H1 (cell line): ENCODE data around the gene EVX2. TPM values are rescaled to one million over a fixed set of nuclear protein-coding genes. Genes with fewer than 3 reads are reported as not detected.

Source experiments
- CTCF ChIA-PET: fragments of 300-600 bp; sonication (Branson Sonifier 250); formaldehyde crosslinking; loops from one replicate; lab custom pipeline; 2021; ENCODE audit not compliant: partially characterized antibody; lab: Charles Lee
- POLR2A ChIA-PET: fragments of 300-600 bp; sonication (Branson Sonifier 250); formaldehyde crosslinking; loops from one replicate; lab custom pipeline; 2021; ENCODE audit warnings: inconsistent platforms; ENCODE audit not compliant: partially characterized antibody; lab: Charles Lee
- DNase-seq, 2 experiments: peaks; one replicate each; pipeline versions ENCODE4 v3.0.0 to v3.0.0-alpha.2; 2010 to 2022; ENCODE audit warnings: low spot score in 2 of 2, low read depth in 1 of 2, mixed read lengths in 1 of 2
- FAIRE-seq: peaks from 2 replicates; lab custom pipeline; 2011; peaks lifted over from hg19 to GRCh38; lab: Jason Lieb, UNC
- H2AFZ ChIP-seq: 2 replicates; pipeline ENCODE4 v1.8.1; 2012; ENCODE audit warnings: low read length, inconsistent platforms
- H2AK5ac ChIP-seq: 2 replicates; pipeline ENCODE4 v1.6.1; 2013; ENCODE audit warnings: low read depth, low read length
- H2BK120ac ChIP-seq: replicated peaks from 2 replicates; pipeline ENCODE3; 2013; ENCODE audit warnings: low read depth, low read length, inconsistent platforms
- H2BK12ac ChIP-seq: 2 replicates; pipeline ENCODE4 v1.6.1; 2013; ENCODE audit warnings: low read depth, low read length
- H2BK15ac ChIP-seq: 2 replicates; pipeline ENCODE4 v1.6.1; 2013; ENCODE audit warnings: low read length
- H2BK20ac ChIP-seq: 2 replicates; pipeline ENCODE4 v1.6.1; 2013; ENCODE audit warnings: low read length
- H2BK5ac ChIP-seq: 2 replicates; pipeline ENCODE4 v1.6.1; 2013; ENCODE audit warnings: low read depth, low read length
- H3K14ac ChIP-seq: 2 replicates; pipeline ENCODE4 v1.6.1; 2013; ENCODE audit warnings: inconsistent platforms; ENCODE audit not compliant: insufficient read length
- H3K18ac ChIP-seq: 2 replicates; pipeline ENCODE4 v1.6.1; 2013; ENCODE audit warnings: low read length; ENCODE audit errors: extremely low read depth
- H3K23ac ChIP-seq: 2 replicates; pipeline ENCODE4 v1.6.1; 2013; ENCODE audit warnings: inconsistent platforms; ENCODE audit not compliant: insufficient read length
- H3K23me2 ChIP-seq: 2 replicates; pipeline ENCODE4 v1.6.1; 2013; ENCODE audit warnings: low read depth, low read length
- H3K27ac ChIP-seq: 2 replicates; pipeline ENCODE4 v1.6.1; 2011; ENCODE audit warnings: low read depth, low read length, inconsistent platforms
- H3K27me3 ChIP-seq, 4 experiments: replicated peaks in 1 of 4; 1 replicate in 1 of 4; 2 replicates in 3 of 4; pipeline versions ENCODE4 v1.6.1 to v1.8.1; 2011 to 2013; ENCODE audit warnings: low read length in 3 of 4, mild to moderate bottlenecking in 3 of 4, inconsistent platforms in 2 of 4, mixed read lengths in 2 of 4, moderate library complexity in 1 of 4; ENCODE audit not compliant: control insufficient read depth in 3 of 4, insufficient read depth in 3 of 4; ENCODE audit errors: extremely low read depth in 1 of 4
- H3K36me3 ChIP-seq, 4 experiments: 2 replicates each; pipeline versions ENCODE4 v1.6.1 to v1.8.1; 2011 to 2013; ENCODE audit warnings: mild to moderate bottlenecking in 4 of 4, low read length in 3 of 4, moderate library complexity in 2 of 4, control low read depth in 1 of 4, inconsistent platforms in 1 of 4; ENCODE audit not compliant: insufficient read depth in 4 of 4, control insufficient read depth in 2 of 4
- H3K4ac ChIP-seq: replicated peaks from 2 replicates; pipeline ENCODE3; 2013; ENCODE audit warnings: low read length, low read depth, mixed read lengths, inconsistent platforms; ENCODE audit not compliant: insufficient read length
- H3K4me1 ChIP-seq, 4 experiments: replicated peaks in 1 of 4; 1 replicate in 1 of 4; 2 replicates in 3 of 4; pipeline versions ENCODE4 v1.6.1 to v1.8.1; 2011 to 2013; ENCODE audit warnings: low read length in 3 of 4, inconsistent platforms in 2 of 4, mixed read lengths in 1 of 4; ENCODE audit not compliant: insufficient read depth in 4 of 4, control insufficient read depth in 3 of 4
- H3K4me2 ChIP-seq, 2 experiments: 2 replicates each; pipeline versions ENCODE4 v1.6.1 to v1.8.1; 2011 to 2013; ENCODE audit warnings: low read depth in 2 of 2, low read length in 2 of 2, control low read depth in 1 of 2, inconsistent platforms in 1 of 2, mild to moderate bottlenecking in 1 of 2; ENCODE audit not compliant: insufficient read depth in 1 of 2
- H3K4me3 ChIP-seq, 4 experiments: fragments of 200-600, 300-600 bp in 1 of 4; sonication (generic), shearing (Covaris generic), sonication (Bioruptor Twin) in 1 of 4; 2 replicates each; pipeline versions ENCODE4 v1.5.1 to v1.8.1; 2011 to 2016; ENCODE audit warnings: low read length in 4 of 4, low read depth in 3 of 4, control low read depth in 2 of 4, inconsistent platforms in 2 of 4, mild to moderate bottlenecking in 2 of 4, mixed read lengths in 1 of 4, moderate library complexity in 1 of 4; ENCODE audit not compliant: insufficient read depth in 2 of 4; ENCODE audit errors: extremely low read depth in 1 of 4
- H3K56ac ChIP-seq: replicated peaks from 2 replicates; pipeline ENCODE3; 2013; ENCODE audit warnings: low read depth, mild to moderate bottlenecking, mixed read lengths, low read length, inconsistent platforms; ENCODE audit not compliant: insufficient read length
- H3K79me1 ChIP-seq: 2 replicates; pipeline ENCODE4 v1.6.1; 2013; ENCODE audit warnings: low read depth, low read length, control low read depth
- H3K79me2 ChIP-seq, 2 experiments: 2 replicates each; pipeline versions ENCODE4 v1.6.1 to v1.8.1; 2012 to 2013; ENCODE audit warnings: low read length in 2 of 2, mild to moderate bottlenecking in 2 of 2, inconsistent platforms in 1 of 2; ENCODE audit not compliant: insufficient read depth in 2 of 2, control insufficient read depth in 1 of 2
- H3K9ac ChIP-seq, 4 experiments: replicated peaks in 1 of 4; 1 replicate in 1 of 4; 2 replicates in 3 of 4; pipeline versions ENCODE4 v1.6.1 to v1.8.1; 2011 to 2013; ENCODE audit warnings: low read depth in 3 of 4, low read length in 3 of 4, control low read depth in 2 of 4, mild to moderate bottlenecking in 2 of 4, moderate library complexity in 2 of 4, inconsistent platforms in 1 of 4; ENCODE audit errors: extremely low read depth in 1 of 4
- H3K9me3 ChIP-seq, 2 experiments: 2 replicates each; pipeline versions ENCODE4 v1.6.1 to v1.8.1; 2012 to 2013; ENCODE audit warnings: mild to moderate bottlenecking in 2 of 2, moderate library complexity in 2 of 2, control low read depth in 1 of 2, inconsistent platforms in 1 of 2, low read depth in 1 of 2, low read length in 1 of 2, mixed read lengths in 1 of 2; ENCODE audit not compliant: insufficient read depth in 2 of 2
- H4K20me1 ChIP-seq, 2 experiments: replicated peaks in 1 of 2; 2 replicates each; pipeline versions ENCODE3 to v1.8.1; 2011 to 2013; ENCODE audit warnings: inconsistent platforms in 2 of 2, low read length in 2 of 2, mild to moderate bottlenecking in 1 of 2; ENCODE audit not compliant: insufficient read depth in 2 of 2, control insufficient read depth in 1 of 2
- H4K5ac ChIP-seq: 2 replicates; pipeline ENCODE4 v1.6.1; 2013; ENCODE audit warnings: low read length, low read depth, mixed read lengths, inconsistent platforms; ENCODE audit not compliant: insufficient read length
- H4K8ac ChIP-seq: 2 replicates; pipeline ENCODE4 v1.8.0; 2013; ENCODE audit warnings: mild to moderate bottlenecking, moderate library complexity, low read length, inconsistent platforms; ENCODE audit not compliant: insufficient read depth; ENCODE audit errors: extremely low read depth
- H4K91ac ChIP-seq: replicated peaks from 2 replicates; pipeline ENCODE3; 2013; ENCODE audit warnings: low read length, mixed read lengths, inconsistent platforms; ENCODE audit not compliant: insufficient read length
- CBX5 ChIP-seq: fragments of 300-800, 300-1000 bp; sonication (generic); IDR thresholded peaks from 2 replicates; pipeline ENCODE4 v1.7.1; 2016; ENCODE audit warnings: antibody characterized with exemption, low read length, low read depth
- HDAC6 ChIP-seq: IDR thresholded peaks from one replicate; pipeline ENCODE4 v1.7.1; 2012; ENCODE audit warnings: low read depth, mild to moderate bottlenecking, inconsistent platforms, low read length, moderate library complexity
- JUN ChIP-seq: IDR thresholded peaks from 2 replicates; pipeline ENCODE4 v1.6.1; 2011; ENCODE audit warnings: low read depth, mild to moderate bottlenecking, improper control_type of control experiment, low read length
- KDM4A ChIP-seq: IDR thresholded peaks from one replicate; pipeline ENCODE4 v1.7.1; 2012; ENCODE audit warnings: low read depth, mild to moderate bottlenecking, moderate library complexity, low read length, inconsistent platforms; ENCODE audit not compliant: severe bottlenecking
- MAFK ChIP-seq: IDR thresholded peaks from 2 replicates; pipeline ENCODE4 v1.6.1; 2012; ENCODE audit warnings: low read depth, mild to moderate bottlenecking, improper control_type of control experiment, low read length
- NANOG ChIP-seq: IDR thresholded peaks from 2 replicates; pipeline ENCODE4 v1.6.1; 2011; ENCODE audit warnings: low read length, low read depth, mild to moderate bottlenecking, inconsistent platforms; ENCODE audit not compliant: insufficient read depth, poor library complexity, severe bottlenecking
- POLR2A ChIP-seq, 2 experiments: IDR thresholded peaks; 1 replicate in 1 of 2; 2 replicates in 1 of 2; pipeline ENCODE4 v1.6.1; 2011; ENCODE audit warnings: low read depth in 2 of 2, low read length in 2 of 2, mild to moderate bottlenecking in 2 of 2; ENCODE audit errors: control extremely low read depth in 1 of 2
- RFX5 ChIP-seq: IDR thresholded peaks from 2 replicates; pipeline ENCODE4 v1.6.1; 2011; ENCODE audit warnings: low read depth, low read length, improper control_type of control experiment, borderline replicate concordance
- SP1 ChIP-seq: IDR thresholded peaks from 2 replicates; pipeline ENCODE4 v1.6.1; 2011; ENCODE audit warnings: low read depth, low read length
- SP4 ChIP-seq: IDR thresholded peaks from 2 replicates; pipeline ENCODE4 v1.6.1; 2012; ENCODE audit warnings: low read length, inconsistent platforms
- TBP ChIP-seq: IDR thresholded peaks from 2 replicates; pipeline ENCODE4 v1.6.1; 2011; ENCODE audit warnings: low read depth, low read length, improper control_type of control experiment
- USF2 ChIP-seq: IDR thresholded peaks from 2 replicates; pipeline ENCODE4 v1.6.1; 2011; ENCODE audit warnings: low read length, improper control_type of control experiment
- YY1 ChIP-seq: IDR thresholded peaks from 2 replicates; pipeline ENCODE4 v1.6.1; 2011; ENCODE audit warnings: low read depth, mild to moderate bottlenecking, low read length
- WGBS, 2 experiments: shearing (Covaris generic) in 1 of 2; methylation state at CpG; one replicate each; pipeline versions ENCODE4 v1.1.6 to v1.1.7; 2013 to 2015; ENCODE audit warnings: low lambda C conversion rate in 2 of 2, mixed read lengths in 2 of 2, inconsistent platforms in 1 of 2, low coverage in 1 of 2, missing lambda C conversion rate in 1 of 2; ENCODE audit not compliant: insufficient replicate concordance in 2 of 2, insufficient coverage in 1 of 2, insufficient read length in 1 of 2; ENCODE audit errors: extremely low coverage in 1 of 2, missing lambda C conversion rate in 1 of 2; 5-methylcytosine and 5-hydroxymethylcytosine counted together
- polyA plus RNA-seq, 7 experiments: library from polyadenylated mRNA; depleted of rRNA in 3 of 7; stranded (reverse) in 5 of 7; unstranded in 2 of 7; fragments of >200 nt in 5 of 7; fragments of 200-250 nt in 2 of 7; gene quantifications; 1 replicate in 5 of 7; 2 replicates in 1 of 7; 4 replicates in 1 of 7; pipeline versions ENCODE4 v1.2.1 to v1.2.3, GENCODE V29; 2011 to 2013; ENCODE audit warnings: missing spikeins in 2 of 7, mixed read lengths in 2 of 7
- total RNA-seq: library from RNA; stranded (reverse); fragmentation: NEBNext Ultra II Directional; extraction: Animal tissue kit (Norgen Biotek cat#: 25700); gene quantifications from 2 replicates; pipeline ENCODE4 v1.2.1, GENCODE V29; 2021

Gene EVX2
- total and polyA plus RNA-seq, 2 of the 8 experiments (the other 6 are each of a cell fraction or from before 2014, with no cell fraction given): not detected

GRCh38 chr2:176101216-176101830 lies 17.6 kb upstream of the EVX2 start:
- no peak for TF ChIP-seq CBX5
- TF ChIP-seq POLR2A (IDR thresholded peaks at IDR 0.05; ENCODE audit: control extremely low read depth in 1 of 2, low read depth in 2 of 2, low read length in 2 of 2): no peak
- no peak for TF ChIP-seq TBP
- no peak for TF ChIP-seq USF2
- no peak for TF ChIP-seq HDAC6
- no peak for TF ChIP-seq SP4
- no peak for TF ChIP-seq YY1
- no peak for TF ChIP-seq JUN
- TF ChIP-seq KDM4A: no peak
- no peak for TF ChIP-seq NANOG
- TF ChIP-seq MAFK: no peak
- TF ChIP-seq RFX5: no peak
- TF ChIP-seq SP1: no peak
- H3K4me1 ChIP-seq: peaks cover 0 to 36% (median 19%) of the 10 kb centered on the region in 4 experiments; a peak in 6 of 7 replicates
- DNase-seq: peak in 1 of 2 experiments; percentile 45
- no peaks in the 10 kb centered on the region for H3K79me1 ChIP-seq
- no peak for FAIRE-seq
- H3K9me3 ChIP-seq: no peaks in the 10 kb centered on the region
- H2AK5ac ChIP-seq: no peak overlapping the region
- H3K27ac ChIP-seq: no peak overlapping the region
- no peak overlapping the region for H2BK20ac ChIP-seq
- H3K23me2 ChIP-seq: peaks cover 8% of the 10 kb centered on the region
- H4K5ac ChIP-seq: no peak overlapping the region
- H3K18ac ChIP-seq: no peak overlapping the region
- WGBS, 2 experiments: 24% methylated on average over 2 of the region's 2 CpGs; no CpG with 5 or more reads in 1 of the 2 experiments
- H3K56ac ChIP-seq: no peak overlapping the region
- H3K14ac ChIP-seq: no peak overlapping the region
- no peak overlapping the region for H3K4me2 ChIP-seq
- no peaks in the 10 kb centered on the region; a peak in 1 of 8 replicates for H3K36me3 ChIP-seq
- ChIA-PET POLR2A (no interaction called here), CTCF (interaction anchor here (0.7 to 4.6 kb wide), 9 partner anchors 10 to 60 kb away, joined by 3 to 20 read pairs (median 6); no protein-coding TSS in a partner anchor)
- no peak overlapping the region for H2BK15ac ChIP-seq
- peaks cover 11 to 42% of the 10 kb centered on the region in 2 experiments for H4K20me1 ChIP-seq
- H3K79me2 ChIP-seq: no peaks in the 10 kb centered on the region
- H3K9ac ChIP-seq: no peak overlapping the region
- no peak overlapping the region for H2BK120ac ChIP-seq
- no peak overlapping the region for H2BK12ac ChIP-seq
- H4K8ac ChIP-seq: no peak overlapping the region
- peaks cover 86 to 99% (median 95%) of the 10 kb centered on the region in 4 experiments for H3K27me3 ChIP-seq
- no peak overlapping the region for H3K4ac ChIP-seq
- H2BK5ac ChIP-seq: no peak overlapping the region
- no peak overlapping the region for H3K23ac ChIP-seq
- no peak overlapping the region for H3K4me3 ChIP-seq
- H2AFZ ChIP-seq: no peak overlapping the region
- no peak overlapping the region for H4K91ac ChIP-seq
